Right ventricle myocardium superior (tissue), 1 donor: ENCODE measurements around the gene ZNF91. TPM values are rescaled to one million over a fixed set of nuclear protein-coding genes. Genes with fewer than 3 reads are reported as not detected.
"Not testable (repeated sequence)": the region's sequence is repeated elsewhere in the genome, so short reads cannot be mapped to it uniquely, and the experiment has no call there.

Experiments
- ATAC-seq: fragments of 200-7000 bp; cut with Tn5 transposase; one replicate; pipeline ENCODE4 v1.9.1; 2020; ENCODE audit warnings: mild to moderate bottlenecking; ENCODE audit not compliant: poor library complexity
- DNase-seq: peaks from one replicate; pipeline ENCODE4 v3.0.0-alpha.2; 2020
- intact Hi-C: fragments of 100-400 bp; cut with DNase I; formaldehyde crosslinking; loops from one replicate; pipeline ENCODE4 v1.11.2; 2022
- long read RNA-seq: library from polyadenylated mRNA; unstranded; transcript quantifications from one replicate; pipeline ENCODE4 v2.0.0, GENCODE V29; 2021
- total RNA-seq: library from RNA; stranded (reverse); fragmentation: NEBNext Ultra II Directional; extraction: Animal tissue kit (Norgen Biotek cat#: 25700); gene quantifications from one replicate; pipeline ENCODE4 v1.2.1, GENCODE V29; 2021
- donor health status: DM: no; HTN: yes; CAD: no; lungs with severe emphysema.

ZNF91 gene
- 90.6 TPM for total RNA-seq
- long read RNA-seq, full-length matches to known transcripts: 9 of 27 reads
- long read RNA-seq, partial matches to known transcripts: 1 of 27 reads
- long read RNA-seq, other reads (novel, unspliced or antisense): 17 of 27 reads

- DNase-seq (peak; percentile 97), ATAC-seq (peak; percentile 96)
- intact Hi-C loops: loop anchor here (10.0 kb wide), 1 partner anchor 140 kb away; the partner anchor contains the start of gene ZNF724
Measured at GRCh38 chr19:23395041-23395721, at the start of gene ZNF91. TSS of gene ZNF91 (minus strand) at chr19:23395471. CDS start at chr19:23395354, 117 bp downstream.

- intact Hi-C loops: no loop called here
- DNase-seq (no peak), ATAC-seq (no peak)
Measured at GRCh38 chr19:23440791-23441190, 45.5 kb upstream of the ZNF91 start.

- intact Hi-C loops: no loop called here
- no peak for DNase-seq
- ATAC-seq: no peak
Measured at GRCh38 chr19:23440207-23440606, 44.9 kb upstream of the ZNF91 start.

- no peak for ATAC-seq
- intact Hi-C loops: no loop called here
- DNase-seq: no peak
Measured at GRCh38 chr19:23439623-23440022, 44.4 kb upstream of the ZNF91 start.

GRCh38 chr19:23437901-23438300 lies 42.6 kb upstream of the ZNF91 start:
- intact Hi-C loops: no loop called here
- no peak for ATAC-seq
- no peak for DNase-seq

- ATAC-seq (no peak), DNase-seq (no peak)
- intact Hi-C loops: no loop called here
Measured at GRCh38 chr19:23436944-23437343, 41.7 kb upstream of the ZNF91 start.

GRCh38 chr19:23436318-23436717 lies 41.0 kb upstream of the ZNF91 start:
- ATAC-seq: no peak
- intact Hi-C loops: no loop called here
- no peak for DNase-seq

GRCh38 chr19:23420824-23421223 lies 25.6 kb upstream of the ZNF91 start:
- DNase-seq (no peak), ATAC-seq (no peak)
- intact Hi-C loops: no loop called here

- DNase-seq, intact Hi-C loops, ATAC-seq: not testable (repeated sequence)
Measured at GRCh38 chr19:23419261-23419660, 24.0 kb upstream of the ZNF91 start.

GRCh38 chr19:23415561-23416191 lies 20.4 kb upstream of the ZNF91 start:
- DNase-seq (peak; percentile 63), ATAC-seq (peak; percentile 95)

GRCh38 chr19:23415034-23415433 lies 19.8 kb upstream of the ZNF91 start:
- ATAC-seq: peak; percentile 29
- intact Hi-C loops: no loop called here

More at GRCh38 chr19:23415561-23416191, 20.4 kb upstream of the ZNF91 start:
- intact Hi-C loops: no loop called here

GRCh38 chr19:23410155-23410554 lies 14.9 kb upstream of the ZNF91 start:
- no peak for ATAC-seq
- DNase-seq: no peak
- intact Hi-C loops: no loop called here

More at GRCh38 chr19:23415034-23415433, 19.8 kb upstream of the ZNF91 start:
- DNase-seq: no peak

GRCh38 chr19:23409392-23410048 lies 14.2 kb upstream of the ZNF91 start:
- ATAC-seq: no peak
- intact Hi-C loops: no loop called here
- no peak for DNase-seq

GRCh38 chr19:23407616-23408133 lies 12.4 kb upstream of the ZNF91 start:
- ATAC-seq: no peak

GRCh38 chr19:23406721-23407120 lies 11.4 kb upstream of the ZNF91 start:
- ATAC-seq: no peak
- no peak for DNase-seq
- intact Hi-C loops: no loop called here

More at GRCh38 chr19:23407616-23408133, 12.4 kb upstream of the ZNF91 start:
- no peak for DNase-seq
- intact Hi-C loops: no loop called here

- ATAC-seq (no peak), DNase-seq (no peak)
- intact Hi-C loops: no loop called here
Measured at GRCh38 chr19:23406091-23406490, 10.8 kb upstream of the ZNF91 start.

- intact Hi-C loops: no loop called here
- no peak for ATAC-seq
- DNase-seq: no peak
Measured at GRCh38 chr19:23404676-23405075, 9.4 kb upstream of the ZNF91 start.

- intact Hi-C loops: no loop called here
- DNase-seq (no peak), ATAC-seq (no peak)
Measured at GRCh38 chr19:23403581-23404324, 8.5 kb upstream of the ZNF91 start.

GRCh38 chr19:23403052-23403451 lies 7.8 kb upstream of the ZNF91 start:
- no peak for ATAC-seq
- DNase-seq: no peak
- intact Hi-C loops: no loop called here
